Gastrocnemius medialis (tissue), 4 donors: Measurements from ENCODE around the gene MMP14.

Source experiments
- POLR2A ChIP-seq, 2 donors: fragments of 450-650 bp; IDR thresholded peaks; one replicate each; pipeline ENCODE4 v1.6.1; 2017; ENCODE audit warnings: antibody characterized with exemption in 2 of 2, mild to moderate bottlenecking in 2 of 2, moderate library complexity in 2 of 2
- TF ChIP-seq, protein P1 (sequence below), 5 experiments: fragments of 450-650 bp in 3 of 5; fragments of 200-600 bp in 2 of 5; sonication (generic) in 2 of 5; IDR thresholded peaks in 4 of 5; conservative IDR thresholded peaks in 1 of 5; 1 replicate in 4 of 5; 2 replicates in 1 of 5; pipeline ENCODE4 v1.5.1; 2016 to 2019; ENCODE audit warnings: antibody characterized with exemption in 5 of 5, mild to moderate bottlenecking in 3 of 5, moderate library complexity in 3 of 5

- TF ChIP-seq, protein P1, sequence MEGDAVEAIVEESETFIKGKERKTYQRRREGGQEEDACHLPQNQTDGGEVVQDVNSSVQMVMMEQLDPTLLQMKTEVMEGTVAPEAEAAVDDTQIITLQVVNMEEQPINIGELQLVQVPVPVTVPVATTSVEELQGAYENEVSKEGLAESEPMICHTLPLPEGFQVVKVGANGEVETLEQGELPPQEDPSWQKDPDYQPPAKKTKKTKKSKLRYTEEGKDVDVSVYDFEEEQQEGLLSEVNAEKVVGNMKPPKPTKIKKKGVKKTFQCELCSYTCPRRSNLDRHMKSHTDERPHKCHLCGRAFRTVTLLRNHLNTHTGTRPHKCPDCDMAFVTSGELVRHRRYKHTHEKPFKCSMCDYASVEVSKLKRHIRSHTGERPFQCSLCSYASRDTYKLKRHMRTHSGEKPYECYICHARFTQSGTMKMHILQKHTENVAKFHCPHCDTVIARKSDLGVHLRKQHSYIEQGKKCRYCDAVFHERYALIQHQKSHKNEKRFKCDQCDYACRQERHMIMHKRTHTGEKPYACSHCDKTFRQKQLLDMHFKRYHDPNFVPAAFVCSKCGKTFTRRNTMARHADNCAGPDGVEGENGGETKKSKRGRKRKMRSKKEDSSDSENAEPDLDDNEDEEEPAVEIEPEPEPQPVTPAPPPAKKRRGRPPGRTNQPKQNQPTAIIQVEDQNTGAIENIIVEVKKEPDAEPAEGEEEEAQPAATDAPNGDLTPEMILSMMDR (IDR thresholded peaks at IDR 0.05 in 4 of 5, conservative IDR thresholded peaks at IDR 0.05 in 1 of 5), result no peak
- no peak for TF ChIP-seq POLR2A (IDR thresholded peaks at IDR 0.05)
These were observed 56.1 kb downstream of the MMP14 start for GRCh38 chr14:22892488-22892887.
